GM12892 (cell line): Measurements from ENCODE around the gene USP34.

Source experiments
- POLR2A ChIP-seq: IDR thresholded peaks from 2 replicates; pipeline ENCODE4 v1.6.1; 2011; ENCODE audit warnings: low read depth, low read length, control low read depth
- TAF1 ChIP-seq: IDR thresholded peaks from 2 replicates; pipeline ENCODE4 v1.6.1; 2011; ENCODE audit warnings: low read depth, mild to moderate bottlenecking, control low read depth, low read length, borderline replicate concordance

DNA sequence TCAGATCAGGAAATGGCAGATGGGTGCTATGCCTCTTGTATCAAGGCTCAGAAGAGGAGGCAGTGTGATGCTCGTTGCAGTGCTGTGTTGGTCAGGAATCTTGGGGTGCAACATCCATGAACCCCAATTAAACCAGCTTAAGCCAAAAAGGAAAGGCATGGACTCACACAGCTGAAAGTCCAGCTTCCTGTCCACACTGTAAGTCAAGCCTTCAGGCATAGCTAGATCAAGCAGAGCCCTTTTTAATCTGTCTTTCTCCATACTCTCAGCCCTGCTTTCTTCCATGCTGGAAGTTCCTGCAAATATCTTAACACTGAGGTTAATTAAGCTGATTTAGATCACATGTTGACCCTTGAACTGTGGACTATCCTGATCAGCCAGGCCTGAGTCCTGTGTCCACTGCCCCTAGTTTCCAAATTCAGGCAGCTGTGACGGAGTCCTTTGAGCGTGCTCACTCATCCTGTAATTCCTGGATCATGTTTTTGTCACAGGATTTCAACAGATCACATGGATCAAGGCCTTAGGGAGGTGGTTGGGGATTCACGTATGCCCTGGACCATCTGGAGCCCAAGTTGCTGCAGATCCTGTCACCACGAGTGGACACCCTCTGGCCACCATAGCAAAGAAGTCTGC lies 313.4 kb downstream of the USP34 start:
- TF ChIP-seq POLR2A (no peak), TAF1 (no peak)
